Right renal cortex interstitium (tissue), 3 donors: ENCODE measurements around the gene EPB41L2. TPM values are rescaled to one million over a fixed set of nuclear protein-coding genes. Genes with fewer than 3 reads are reported as not detected.
"Not testable (repeated sequence)": the region's sequence is repeated elsewhere in the genome, so short reads cannot be mapped to it uniquely, and the experiment has no call there.

Experiments used
- DNase-seq, 3 donors: peaks; one replicate each; pipeline ENCODE4 v3.0.0-alpha.2; 2013; ENCODE audit warnings: low read depth in 3 of 3, low spot score in 2 of 3
- polyA plus RNA-seq, 3 donors: library from polyadenylated mRNA; unstranded; fragments of 120-200 nt; gene quantifications; one replicate each; pipeline ENCODE4 v1.2.1, GENCODE V29; 2013; ENCODE audit not compliant: insufficient read length in 3 of 3

EPB41L2 gene
- polyA plus RNA-seq, 3 donors, result 138 to 163 (median 139) TPM

DNA sequence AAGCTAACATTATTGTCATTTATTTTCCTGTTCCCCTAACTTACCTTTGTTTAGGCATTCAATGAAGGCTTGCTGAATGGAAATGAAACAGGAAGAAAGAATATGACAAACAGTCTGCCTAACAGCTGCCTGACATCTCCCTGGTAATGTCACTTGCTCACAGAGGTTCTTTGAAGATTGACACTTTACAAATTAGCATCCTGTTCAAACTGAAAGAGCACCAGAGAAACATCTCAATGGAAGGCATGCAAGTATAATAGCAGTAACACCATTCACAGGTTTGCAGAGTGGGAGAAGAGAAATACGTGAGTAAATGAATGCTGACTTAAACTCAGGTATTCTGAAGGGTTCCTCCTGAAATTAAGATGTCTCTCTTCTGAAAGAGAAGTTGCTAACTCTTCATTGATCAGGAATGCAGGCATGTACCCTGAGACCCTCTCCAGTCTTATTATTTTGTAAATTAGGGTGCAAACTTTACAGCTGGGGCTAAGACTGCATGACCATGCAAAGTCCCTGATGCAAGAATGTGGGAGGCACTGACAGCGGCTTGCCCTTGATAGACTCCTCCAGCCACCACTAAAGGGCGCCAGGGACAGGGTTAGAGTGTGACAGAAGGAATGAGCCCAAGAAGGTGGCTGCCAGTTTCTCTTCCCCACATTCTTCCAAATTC, 237.1 kb downstream of the EPB41L2 start:
- no peak for DNase-seq

DNA sequence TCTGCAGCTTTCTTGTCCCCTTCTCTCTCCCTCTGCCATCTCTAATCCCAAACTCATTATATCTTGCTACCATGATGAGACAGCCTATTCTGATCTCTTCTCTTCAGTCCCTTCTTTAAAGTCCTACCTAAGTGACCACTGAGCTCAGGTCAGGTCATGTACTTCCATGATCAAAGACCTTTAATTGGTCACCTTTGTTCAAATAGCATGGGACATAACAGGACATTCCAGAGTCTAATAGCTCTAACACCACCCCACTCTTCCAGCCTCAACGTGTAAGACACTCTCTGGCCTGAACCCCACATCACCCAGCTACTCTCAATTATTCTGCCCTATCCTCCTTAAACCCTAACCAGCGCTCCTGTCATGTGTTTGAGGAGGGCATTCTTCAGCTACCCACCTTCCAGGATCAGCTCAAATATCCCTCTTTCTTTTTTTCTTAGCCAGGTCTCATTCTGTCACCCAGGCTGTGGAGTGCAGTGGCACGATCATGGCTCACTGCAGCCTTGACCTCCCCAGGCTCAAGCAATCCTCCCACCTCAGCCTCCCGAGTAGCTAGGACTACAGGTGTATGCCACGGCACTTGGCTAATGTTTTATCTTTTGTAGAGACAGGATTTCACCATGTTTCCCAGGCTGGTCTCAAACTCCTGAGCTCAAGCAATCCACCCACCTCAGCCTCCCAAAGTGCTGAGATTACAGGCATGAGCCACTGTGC, 237.9 kb downstream of the EPB41L2 start:
- DNase-seq, result no peak

DNA sequence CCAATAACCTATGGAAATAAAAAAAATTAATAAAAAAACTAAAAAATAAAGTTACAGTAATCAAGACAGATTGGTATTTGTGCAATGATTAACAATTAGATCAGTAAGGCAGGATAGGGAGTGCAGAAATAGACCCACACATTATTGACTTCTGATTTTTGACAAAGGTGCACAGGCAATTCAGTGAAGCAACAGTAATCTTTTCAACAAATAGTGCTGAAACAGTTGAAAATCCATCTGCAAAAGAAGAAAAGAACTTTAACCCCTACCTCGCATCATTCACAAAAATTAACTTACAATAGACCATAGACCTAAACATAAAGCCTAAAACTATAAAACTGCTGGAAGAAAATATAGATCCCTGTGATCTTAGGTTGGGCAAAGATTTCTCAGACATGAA, 240.3 kb downstream of the EPB41L2 start:
- no peak for DNase-seq

GRCh38 chr6:130815200-130816071, 247.6 kb downstream of the EPB41L2 start:
- no peak for DNase-seq

DNA sequence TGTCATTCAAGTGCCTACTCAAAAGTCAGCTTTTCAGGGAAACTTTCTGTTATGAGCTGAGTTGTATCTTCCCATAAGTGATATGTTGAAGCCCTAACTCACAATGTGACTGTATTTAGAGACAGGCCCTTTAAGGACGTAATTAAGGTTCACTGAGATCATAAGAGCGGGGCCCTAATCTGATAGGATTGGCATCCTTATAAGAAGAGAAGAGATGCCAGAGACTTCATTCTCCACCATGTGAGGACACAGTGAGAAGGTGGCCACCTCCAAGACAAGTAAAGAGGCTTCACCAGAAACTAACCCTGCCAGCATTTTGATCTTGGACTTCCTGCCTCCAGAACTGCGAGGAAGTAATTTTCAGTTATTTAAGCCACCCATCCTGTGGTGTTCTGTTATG, 248.5 kb downstream of the EPB41L2 start:
- no peak for DNase-seq

DNA sequence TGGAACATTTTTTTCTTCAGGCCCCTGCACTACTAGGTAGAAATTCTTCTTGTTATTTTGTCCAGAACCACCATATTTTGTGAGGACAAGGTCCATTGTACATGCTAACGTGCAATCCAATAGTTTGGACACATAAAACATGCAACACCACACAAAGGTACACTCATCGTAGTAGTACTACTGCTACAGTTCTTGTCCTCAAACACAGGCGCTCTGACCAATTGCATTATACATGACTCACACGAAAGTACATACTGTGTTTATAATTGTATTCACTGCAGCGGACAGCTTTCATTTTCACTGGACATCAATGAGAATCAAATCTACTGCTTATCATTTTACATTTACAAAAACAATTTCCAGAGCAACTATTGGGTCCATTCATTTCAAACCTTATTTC, 251.1 kb downstream of the EPB41L2 start:
- no peak for DNase-seq

GRCh38 chr6:130810307-130811030, 252.6 kb downstream of the EPB41L2 start:
- no peak for DNase-seq

DNA sequence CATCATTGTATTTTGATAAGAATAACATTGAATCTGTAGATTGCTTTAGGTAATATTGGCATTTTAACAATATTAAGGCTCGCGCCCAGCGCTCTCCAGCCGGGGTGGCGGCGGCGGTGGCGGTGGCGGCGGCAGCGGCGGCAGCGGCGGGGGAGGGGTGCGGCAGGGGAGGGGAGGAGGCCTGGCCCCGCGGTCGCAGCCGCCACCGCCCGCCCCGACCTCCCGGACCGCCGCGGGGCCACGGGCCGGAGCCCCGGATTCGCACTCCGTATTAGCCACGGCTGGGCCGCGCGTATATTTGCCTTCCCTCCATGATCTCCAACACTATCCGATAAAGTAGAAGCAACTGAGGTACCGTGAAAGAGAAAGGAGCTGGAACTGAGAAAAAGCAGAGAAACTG, 261.7 kb downstream of the EPB41L2 start:
- DNase-seq, result not testable (repeated sequence)

GRCh38 chr6:130797061-130797460, 266.0 kb downstream of the EPB41L2 start:
- DNase-seq, result no peak

DNA sequence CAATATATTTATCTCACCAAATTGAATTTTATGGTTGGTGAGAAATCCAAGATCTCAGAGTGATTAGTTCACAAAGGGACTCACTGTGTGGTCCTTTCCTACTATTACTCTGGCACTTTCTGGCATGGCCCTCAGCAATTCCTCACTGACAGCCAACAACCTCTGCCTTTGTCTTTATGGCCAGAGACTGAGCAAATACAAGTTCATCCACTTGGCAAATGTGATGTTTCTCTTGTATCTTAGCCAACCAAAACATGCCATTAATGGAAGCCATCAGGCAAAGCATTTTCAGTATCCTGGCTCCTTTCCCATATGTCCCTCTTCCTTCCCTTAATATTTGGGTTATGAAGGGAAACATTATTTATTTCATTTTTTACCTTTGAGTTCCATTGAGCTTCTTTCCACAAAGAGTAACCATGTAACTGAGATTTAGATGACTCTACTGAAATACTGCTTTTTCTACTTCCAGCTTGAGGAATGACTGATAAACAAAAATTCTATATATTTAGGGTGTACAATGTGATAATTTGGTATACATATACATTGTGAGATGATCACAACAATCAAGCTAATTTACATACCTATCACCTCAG, 266.6 kb downstream of the EPB41L2 start:
- no peak for DNase-seq

DNA sequence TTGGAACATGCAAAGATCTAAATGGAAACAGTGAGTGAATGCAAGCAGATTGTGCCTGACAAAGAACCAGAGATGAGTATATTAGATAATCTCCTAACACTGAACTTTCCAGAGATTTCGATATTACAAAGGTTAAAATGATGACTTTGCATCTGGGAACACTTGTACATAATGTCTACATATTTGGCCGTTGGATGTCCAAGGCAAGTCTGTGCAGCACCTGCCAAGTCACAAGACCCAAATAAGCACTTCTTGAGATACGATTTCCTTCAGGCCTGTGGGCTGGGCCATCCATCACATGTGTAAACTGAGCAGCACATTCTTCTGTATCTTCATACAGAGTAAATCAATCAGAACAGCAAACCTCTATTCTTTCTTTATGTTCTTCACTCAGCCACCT, 268.3 kb downstream of the EPB41L2 start:
- no peak for DNase-seq

DNA sequence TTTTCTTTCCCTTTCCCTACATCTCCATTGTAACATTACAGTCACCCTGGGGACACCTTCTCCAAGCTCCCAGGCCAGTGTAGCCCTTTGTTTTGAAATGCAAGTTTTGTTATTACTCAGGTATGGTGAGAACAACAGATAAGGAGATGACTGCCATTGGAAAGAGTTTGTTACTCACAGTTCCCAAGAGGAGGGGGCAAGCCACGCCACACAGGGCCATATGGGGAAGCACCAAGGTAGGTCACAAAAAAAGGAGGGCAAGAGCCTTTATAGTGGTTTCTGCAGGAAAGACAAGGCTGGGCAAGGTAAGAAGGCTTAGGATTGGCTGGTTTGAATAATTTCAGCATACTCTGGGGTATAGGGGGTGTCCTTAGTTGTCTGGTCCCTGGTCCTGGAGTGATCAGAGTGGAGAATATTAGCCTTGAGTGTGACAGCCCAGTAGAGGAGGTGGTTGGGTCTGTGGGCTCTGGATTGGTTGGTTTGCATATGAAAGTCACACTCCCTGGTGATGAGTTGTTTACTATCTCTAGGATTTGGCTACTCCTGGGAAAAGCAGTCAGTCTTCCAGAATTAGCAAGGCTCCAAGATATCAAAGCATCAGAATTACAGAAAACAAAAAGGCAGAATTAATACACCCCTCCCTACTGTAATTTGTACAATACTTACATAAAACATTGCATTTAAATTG, 268.9 kb downstream of the EPB41L2 start:
- no peak for DNase-seq

Other genes starting within 250 kb of the EPB41L2 start
- gene SMLR1, start 235.8 kb downstream of the EPB41L2 start, polyA plus RNA-seq, result 1 to 10 TPM; 1.1 to 1.9 (median 1.8) TPM
- 10 to 100 TPM in 2 of 3 donors, 1 to 10 TPM in 1; 9.8 to 16.9 (median 14.9) TPM for gene AKAP7, start 72.2 kb upstream of the EPB41L2 start, polyA plus RNA-seq